Stimulated activated naive CD8-positive, alpha-beta T cell treated with anti-CD3 and anti-CD28 coated beads, Interleukin-15, Interleukin-2, amounts not matched to agents 100 U/mL and 50 U/mL, for 24 hours (primary cell): Measurements from ENCODE around the gene TM9SF1.

Experiments
- ATAC-seq: fragments of 150-1000 bp; cut with Tn5 transposase; one replicate; pipeline ENCODE4 v1.10.0; 2021
- DNase-seq: peaks from one replicate; pipeline ENCODE4 v3.0.0; 2021

Gene TM9SF1

GRCh38 chr14:24179294-24179960 lies 15.8 kb downstream of the TM9SF1 start:
- DNase-seq (no peak), ATAC-seq (peak; percentile 7)

- no peak for DNase-seq
- no peak for ATAC-seq
Observed at GRCh38 chr14:24178399-24179178, 16.7 kb downstream of the TM9SF1 start.

DNA sequence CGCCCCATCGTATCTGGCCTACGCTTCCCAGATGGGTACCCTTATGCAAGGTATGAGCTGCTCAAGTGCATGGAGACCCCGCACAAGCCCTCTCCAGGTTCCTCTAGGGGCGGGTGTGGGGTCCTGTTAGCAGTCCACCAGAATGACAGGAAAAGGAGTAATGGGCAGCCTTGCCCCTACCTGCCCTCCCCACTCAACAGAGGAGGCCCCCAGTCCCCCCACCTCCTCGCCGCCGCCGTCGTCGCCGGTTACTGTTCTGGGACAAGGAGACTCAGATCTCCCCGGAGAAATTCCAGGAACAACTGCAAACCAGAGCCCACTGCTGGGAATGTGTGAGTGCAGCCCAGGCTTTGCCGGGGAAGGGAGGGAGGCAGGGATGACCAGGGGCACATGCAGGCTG lies 17.4 kb downstream of the TM9SF1 start:
- DNase-seq (no peak), ATAC-seq (no peak)

- ATAC-seq: no peak
- DNase-seq: no peak
Observed at GRCh38 chr14:24177041-24177825, 18.0 kb downstream of the TM9SF1 start.

DNA sequence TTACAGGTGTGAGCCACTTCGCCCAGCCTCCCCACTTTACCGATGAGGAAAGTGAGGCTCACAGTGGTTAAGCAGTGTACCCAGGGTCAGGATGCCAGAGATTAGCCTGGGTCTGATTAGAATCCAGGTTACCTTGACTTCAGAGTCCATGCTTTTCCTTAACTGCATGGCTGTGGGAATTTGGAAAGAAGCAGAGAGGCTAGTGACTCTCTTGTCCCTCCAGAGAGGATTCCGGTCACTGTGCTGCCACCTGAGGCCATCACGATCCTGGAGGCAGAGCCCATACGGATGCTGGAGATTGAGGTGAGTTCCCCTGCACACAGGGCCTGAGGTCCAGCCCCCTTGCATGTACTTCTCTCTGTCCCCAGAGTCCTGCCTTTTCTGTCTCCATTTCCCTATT lies 18.6 kb downstream of the TM9SF1 start:
- DNase-seq (no peak), ATAC-seq (no peak)

- no peak for DNase-seq
Observed at GRCh38 chr14:24172871-24173281, 22.4 kb downstream of the TM9SF1 start.

GRCh38 chr14:24172261-24172860 lies 22.9 kb downstream of the TM9SF1 start:
- ATAC-seq (no peak), DNase-seq (no peak)

More at GRCh38 chr14:24172871-24173281, 22.4 kb downstream of the TM9SF1 start:
- no peak for ATAC-seq

GRCh38 chr14:24171422-24172260 lies 23.6 kb downstream of the TM9SF1 start, which contains the start of gene REC8:
TSS of gene REC8 (plus strand) at chr14:24172080. CDS start at chr14:24172553, 473 bp downstream.
- ATAC-seq (peak; percentile 88), DNase-seq (peak; percentile 82)

GRCh38 chr14:24167469-24168114 lies 27.6 kb downstream of the TM9SF1 start:
- ATAC-seq (no peak), DNase-seq (no peak)

DNA sequence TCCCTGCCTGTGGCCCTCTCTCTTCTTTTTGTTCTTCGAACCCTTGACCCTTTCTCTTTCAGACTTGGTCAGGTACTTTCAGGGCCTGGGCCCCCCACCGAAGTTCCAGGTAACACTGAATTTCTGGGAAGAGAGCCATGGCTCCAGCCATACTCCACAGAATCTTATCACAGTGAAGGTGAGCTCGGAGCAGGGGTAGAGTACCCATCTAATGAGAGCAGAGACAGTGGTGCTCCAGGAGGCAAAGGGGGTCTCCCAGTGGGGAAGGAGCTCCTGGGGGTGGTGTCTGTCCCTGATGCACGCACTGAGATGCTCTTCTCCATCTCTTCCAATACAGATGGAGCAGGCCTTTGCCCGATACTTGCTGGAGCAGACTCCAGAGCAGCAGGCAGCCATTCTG lies 29.5 kb downstream of the TM9SF1 start:
- ATAC-seq (no peak), DNase-seq (no peak)

DNA sequence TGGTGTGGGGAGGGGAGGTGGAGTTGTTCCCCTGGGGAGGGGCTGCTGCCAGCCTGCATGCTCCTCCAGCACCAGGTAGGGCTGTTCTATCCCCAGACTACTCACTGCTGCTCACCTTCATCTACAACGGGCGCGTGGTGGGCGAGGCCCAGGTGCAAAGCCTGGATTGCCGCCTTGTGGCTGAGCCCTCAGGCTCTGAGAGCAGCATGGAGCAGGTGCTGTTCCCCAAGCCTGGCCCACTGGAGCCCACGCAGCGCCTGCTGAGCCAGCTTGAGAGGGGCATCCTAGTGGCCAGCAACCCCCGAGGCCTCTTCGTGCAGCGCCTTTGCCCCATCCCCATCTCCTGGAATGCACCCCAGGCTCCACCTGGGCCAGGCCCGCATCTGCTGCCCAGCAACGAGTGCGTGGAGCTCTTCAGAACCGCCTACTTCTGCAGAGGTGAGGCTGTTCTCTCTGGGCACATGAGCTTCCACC lies 30.7 kb downstream of the TM9SF1 start:
- DNase-seq (no peak), ATAC-seq (no peak)

- DNase-seq: peak; percentile 37
Observed at GRCh38 chr14:24162093-24162492, 33.1 kb downstream of the TM9SF1 start.

DNA sequence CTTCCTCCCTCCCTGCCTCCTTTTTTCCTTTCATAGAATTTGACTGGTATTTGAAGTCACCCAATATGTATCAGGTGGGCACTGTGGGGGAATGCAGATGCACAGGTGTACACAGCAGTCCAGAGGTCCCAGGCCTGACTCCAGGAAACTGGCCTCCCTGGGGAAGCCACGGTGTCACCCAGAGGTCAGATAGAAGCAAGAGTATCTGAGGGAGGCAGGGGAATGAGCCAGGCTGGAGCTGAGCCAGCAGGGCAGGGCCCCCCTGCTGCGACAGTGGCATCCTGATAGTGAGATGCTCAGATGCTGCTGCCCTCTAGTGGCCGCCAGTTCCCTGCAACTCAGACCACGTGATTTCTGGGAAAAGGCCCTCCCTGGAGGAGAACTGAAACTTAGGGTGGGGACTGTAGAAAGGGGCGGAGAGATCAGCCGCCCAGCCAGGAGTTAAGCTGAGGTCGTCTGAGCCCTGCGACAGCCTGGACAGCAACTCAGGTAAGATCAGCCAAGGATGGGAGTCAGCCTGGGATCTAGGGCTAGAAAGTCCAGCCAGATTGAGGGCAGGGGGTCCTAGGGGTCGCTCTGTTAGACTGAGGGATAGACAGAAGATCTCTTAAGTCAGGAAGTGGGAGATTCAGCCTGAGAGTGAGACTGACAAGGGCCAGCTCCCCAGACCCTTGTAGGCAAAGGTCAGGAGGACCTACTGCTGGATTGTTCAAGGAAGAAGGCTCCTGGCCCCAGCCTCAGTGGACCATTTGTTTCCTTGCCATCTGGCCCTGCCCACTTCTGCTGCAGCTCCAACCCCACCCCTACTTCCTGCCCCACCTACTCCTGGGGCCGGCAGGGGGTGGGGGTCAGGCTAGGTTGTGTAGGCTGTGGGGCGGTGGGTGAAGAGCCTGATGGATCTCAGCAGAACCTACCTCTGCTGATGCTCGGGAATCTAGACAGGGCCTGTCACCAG lies 34.1 kb downstream of the TM9SF1 start, which contains the start of gene IRF9:
IRF9 (plus strand) TSS at position 416 of the 955 bp plus-strand sequence. CDS start 880 bp downstream, outside the sequence.
- ATAC-seq: peak; percentile 88
- DNase-seq: peak; percentile 98

More at GRCh38 chr14:24162093-24162492, 33.1 kb downstream of the TM9SF1 start:
- peak; percentile 21 for ATAC-seq

DNA sequence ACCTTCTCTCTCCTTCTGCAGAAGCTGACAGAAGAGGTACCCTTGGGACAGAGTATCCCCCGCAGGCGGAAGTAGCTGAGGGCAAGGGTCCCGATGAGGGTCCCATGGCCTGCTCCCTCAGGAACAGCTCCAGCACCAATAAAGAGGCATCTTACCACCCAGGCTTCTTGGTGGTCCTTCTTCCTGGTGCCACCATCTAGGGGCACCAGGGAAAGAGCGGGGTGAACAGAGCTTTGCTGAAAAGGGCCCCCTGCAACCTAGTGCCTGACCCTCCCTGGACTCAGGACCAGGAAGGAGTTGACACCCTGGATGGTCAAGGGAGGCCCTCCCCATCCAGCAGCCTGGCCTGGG lies 34.8 kb downstream of the TM9SF1 start:
- ATAC-seq (no peak), DNase-seq (no peak)

- no peak for DNase-seq
- ATAC-seq: no peak
Observed at GRCh38 chr14:24159777-24160498, 35.3 kb downstream of the TM9SF1 start.

- ATAC-seq (no peak), DNase-seq (no peak)
Observed at GRCh38 chr14:24157331-24157730, 37.9 kb downstream of the TM9SF1 start.

DNA sequence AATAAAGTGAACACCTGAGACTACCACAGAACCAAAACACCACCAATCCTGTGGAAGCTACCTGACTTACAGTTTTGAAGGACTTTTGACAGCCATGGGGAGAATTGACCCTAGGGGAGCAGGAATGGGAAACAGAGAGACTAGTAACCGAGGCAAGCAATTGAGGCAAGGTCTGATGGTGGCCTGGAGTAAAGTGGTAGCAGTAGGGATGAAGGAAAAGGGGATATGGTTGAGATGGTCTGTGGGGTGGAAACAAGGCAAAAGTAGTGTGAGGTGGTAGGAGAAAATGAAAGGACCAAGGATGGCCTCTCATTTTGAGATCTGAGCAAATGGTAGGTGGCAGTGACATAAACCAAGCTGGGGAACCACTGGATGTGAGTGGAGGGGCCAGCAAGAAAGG lies 38.4 kb downstream of the TM9SF1 start:
- ATAC-seq: no peak
- DNase-seq: no peak

DNA sequence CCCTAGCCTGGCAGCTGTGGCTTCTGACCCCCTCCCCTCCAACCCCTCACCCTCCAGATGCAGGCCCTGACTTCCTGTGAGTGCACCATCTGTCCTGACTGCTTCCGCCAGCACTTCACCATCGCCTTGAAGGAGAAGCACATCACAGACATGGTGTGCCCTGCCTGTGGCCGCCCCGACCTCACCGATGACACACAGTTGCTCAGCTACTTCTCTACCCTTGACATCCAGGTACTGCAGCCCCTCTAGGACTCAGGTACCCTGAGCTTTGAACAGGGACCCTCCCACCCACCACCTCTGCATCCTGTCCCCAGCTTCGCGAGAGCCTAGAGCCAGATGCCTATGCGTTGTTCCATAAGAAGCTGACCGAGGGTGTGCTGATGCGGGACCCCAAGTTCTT lies 40.1 kb downstream of the TM9SF1 start:
- DNase-seq (no peak), ATAC-seq (no peak)
